SHP77 treated with DMSO at 0.1 percent for 48 hours (cell line): ENCODE results near the gene PDXDC1.
"Not testable (repeated sequence)": the region's sequence is repeated elsewhere in the genome, so short reads cannot be mapped to it uniquely, and the experiment has no call there.

Experiments
- DNase-seq: peaks from one replicate; lab custom pipeline; 2025; lab: John Stamatoyannopoulos, UW

Gene PDXDC1

GRCh38 chr16:14974656-14975417 is at the start of gene PDXDC1:
PDXDC1 (plus strand) TSS chr16:14975026; CDS start chr16:14975200, 174 bp downstream.
- DNase-seq, result peak; percentile 88

- DNase-seq, result not testable (repeated sequence)
These were observed 46.6 kb upstream of the PDXDC1 start for GRCh38 chr16:14928064-14928714.

- not testable (repeated sequence) for DNase-seq
These were observed 45.6 kb upstream of the PDXDC1 start for GRCh38 chr16:14929176-14929575.

GRCh38 chr16:14930246-14930645 is 44.6 kb upstream of the PDXDC1 start:
- not testable (repeated sequence) for DNase-seq

GRCh38 chr16:14930971-14931370 is 43.9 kb upstream of the PDXDC1 start:
- not testable (repeated sequence) for DNase-seq

- not testable (repeated sequence) for DNase-seq
These were observed 42.0 kb upstream of the PDXDC1 start for GRCh38 chr16:14932581-14933375.

GRCh38 chr16:14937143-14937542 is 37.7 kb upstream of the PDXDC1 start, which contains the start of gene NPIPA1:
NPIPA1 (plus strand) TSS chr16:14937443; CDS start chr16:14937443, 0 bp downstream.
- not testable (repeated sequence) for DNase-seq

- DNase-seq, result not testable (repeated sequence)
These were observed 36.8 kb upstream of the PDXDC1 start for GRCh38 chr16:14937994-14938393.

GRCh38 chr16:14942686-14943085 is 32.1 kb upstream of the PDXDC1 start:
- DNase-seq, result not testable (repeated sequence)

- no peak for DNase-seq
These were observed 19.1 kb upstream of the PDXDC1 start for GRCh38 chr16:14955546-14956231.

GRCh38 chr16:14957576-14958322 is 17.1 kb upstream of the PDXDC1 start:
- no peak for DNase-seq

GRCh38 chr16:14958323-14958600 is 16.6 kb upstream of the PDXDC1 start:
- no peak for DNase-seq

GRCh38 chr16:14958970-14959369 is 15.9 kb upstream of the PDXDC1 start:
- no peak for DNase-seq

GRCh38 chr16:14961405-14962186 is 13.2 kb upstream of the PDXDC1 start:
- DNase-seq, result no peak

GRCh38 chr16:14963281-14964173 is 11.3 kb upstream of the PDXDC1 start:
- no peak for DNase-seq

- no peak for DNase-seq
These were observed 9.5 kb upstream of the PDXDC1 start for GRCh38 chr16:14965328-14965727.

GRCh38 chr16:14969795-14970194 is 5.0 kb upstream of the PDXDC1 start:
- DNase-seq, result not testable (repeated sequence)

- not testable (repeated sequence) for DNase-seq
These were observed 3.1 kb upstream of the PDXDC1 start for GRCh38 chr16:14971621-14972228.

GRCh38 chr16:14973785-14974322 is 972 bp upstream of the PDXDC1 start:
- DNase-seq, result not testable (repeated sequence)
